GM12878 (cell line): ENCODE measurements around the gene HLA-DQB1. TPM values are rescaled to one million over a fixed set of nuclear protein-coding genes. Genes with fewer than 3 reads are reported as not detected.

Experiments used
- ASH2L ChIP-seq: fragments of 300-600, 200-600 bp; sonication (generic); IDR thresholded peaks from 2 replicates; pipeline ENCODE4 v1.6.1; 2017; ENCODE audit warnings: low read depth, mild to moderate bottlenecking, borderline replicate concordance
- ATF7 ChIP-seq: fragments of 450-650 bp; IDR thresholded peaks from 2 replicates; pipeline ENCODE4 v1.6.1; 2016; ENCODE audit warnings: low read depth, mild to moderate bottlenecking
- BMI1 ChIP-seq: fragments of 450-650 bp; IDR thresholded peaks from 2 replicates; pipeline ENCODE4 v1.6.1; 2016; ENCODE audit warnings: mild to moderate bottlenecking, moderate library complexity, borderline replicate concordance
- CBX3 ChIP-seq: fragments of 200-600 bp; sonication (generic); IDR thresholded peaks from 2 replicates; pipeline ENCODE4 v1.6.1; 2016; ENCODE audit warnings: low read depth, borderline replicate concordance
- EGR1 ChIP-seq, 2 experiments: IDR thresholded peaks; 1 replicate in 1 of 2; 2 replicates in 1 of 2; pipeline ENCODE4 v1.6.1; 2011 to 2012; ENCODE audit warnings: low read depth in 2 of 2, low read length in 2 of 2, borderline replicate concordance in 1 of 2, mild to moderate bottlenecking in 1 of 2, moderate library complexity in 1 of 2
- ETV6 ChIP-seq, 2 experiments: fragments of 450-650 bp in 1 of 2; IDR thresholded peaks in 1 of 2; conservative IDR thresholded peaks in 1 of 2; 2 replicates each; pipeline ENCODE4 v1.6.1; 2014; ENCODE audit warnings: antibody characterized with exemption in 1 of 2, borderline replicate concordance in 1 of 2, low read depth in 1 of 2, mild to moderate bottlenecking in 1 of 2, moderate library complexity in 1 of 2
- EZH2 ChIP-seq: IDR thresholded peaks from 2 replicates; pipeline ENCODE4 v1.6.1; 2012; ENCODE audit warnings: low read depth, mild to moderate bottlenecking, control low read depth, inconsistent platforms, low read length, borderline replicate concordance; ENCODE audit not compliant: control insufficient read depth
- JUNB ChIP-seq: IDR thresholded peaks from 2 replicates; pipeline ENCODE4 v1.6.1; 2016; ENCODE audit warnings: antibody characterized with exemption, mild to moderate bottlenecking
- KDM1A ChIP-seq: fragments of 200-600 bp; sonication (generic); IDR thresholded peaks from 2 replicates; pipeline ENCODE4 v1.6.1; 2016; ENCODE audit warnings: borderline replicate concordance
- NR2F1 ChIP-seq: fragments of 450-650 bp; conservative IDR thresholded peaks from 2 replicates; pipeline ENCODE4 v1.6.1; 2017; ENCODE audit warnings: mild to moderate bottlenecking
- RFX5 ChIP-seq: IDR thresholded peaks from 2 replicates; pipeline ENCODE4 v1.6.1; 2011; ENCODE audit warnings: low read depth, low read length, improper control_type of control experiment
- SP1 ChIP-seq: IDR thresholded peaks from one replicate; pipeline ENCODE4 v1.6.1; 2011; ENCODE audit warnings: low read depth, low read length
- SREBF2 ChIP-seq: IDR thresholded peaks from 2 replicates; pipeline ENCODE4 v1.6.1; 2012; ENCODE audit warnings: mild to moderate bottlenecking, low read length
- SUPT20H ChIP-seq: IDR thresholded peaks from 2 replicates; pipeline ENCODE4 v1.6.1; 2011; ENCODE audit warnings: low read depth, mild to moderate bottlenecking, low read length, moderate library complexity, borderline replicate concordance; ENCODE audit not compliant: control insufficient read depth
- SUZ12 ChIP-seq: fragments of 200-600 bp; sonication (generic); IDR thresholded peaks from one replicate; pipeline ENCODE4 v1.6.1; 2018; ENCODE audit warnings: antibody characterized with exemption, mild to moderate bottlenecking; ENCODE audit not compliant: unreplicated experiment
- TCF12 ChIP-seq: IDR thresholded peaks from 2 replicates; pipeline ENCODE4 v1.6.1; 2011; ENCODE audit warnings: low read depth, mild to moderate bottlenecking, low read length
- TCF3 ChIP-seq: IDR thresholded peaks from 2 replicates; pipeline ENCODE4 v1.6.1; 2012; ENCODE audit warnings: low read depth, mild to moderate bottlenecking, low read length, borderline replicate concordance; ENCODE audit not compliant: insufficient read depth
- ZNF24 ChIP-seq: fragments of 450-650 bp; IDR thresholded peaks from 2 replicates; pipeline ENCODE4 v1.6.1; 2017; ENCODE audit warnings: antibody characterized with exemption, mild to moderate bottlenecking
- ZNF274 ChIP-seq: IDR thresholded peaks from one replicate; pipeline ENCODE4 v1.8.0; 2011; ENCODE audit not compliant: insufficient read length, insufficient read depth
- ZNF687 ChIP-seq: fragments of 450-650 bp; IDR thresholded peaks from 2 replicates; pipeline ENCODE4 v1.6.1; 2017; ENCODE audit warnings: mild to moderate bottlenecking, moderate library complexity
- ZZZ3 ChIP-seq: IDR thresholded peaks from 2 replicates; pipeline ENCODE4 v1.6.1; 2011; ENCODE audit warnings: low read depth; ENCODE audit not compliant: control insufficient read depth, insufficient read length
- polyA plus RNA-seq, 11 experiments: library from polyadenylated mRNA; depleted of rRNA in 4 of 11; unstranded in 6 of 11; stranded (reverse) in 5 of 11; fragments of >200 nt; fragmentation: Nextera tagmentation in 4 of 11; fragmentation: Illumina TruSeq in 1 of 11; extraction: Ambion mirVana in 4 of 11; extraction: Trizol in 1 of 11; gene quantifications; 1 replicate in 1 of 11; 2 replicates in 10 of 11; pipeline versions ENCODE4 v1.2.1 to v1.2.3, GENCODE V29; 2011 to 2016; ENCODE audit warnings: inconsistent platforms in 2 of 11, missing spikeins in 2 of 11, low read depth in 1 of 11
- total RNA-seq, 4 experiments: library from RNA; depleted of rRNA in 3 of 4; stranded (reverse); fragments of >200 nt in 3 of 4; fragmentation: Illumina TruSeq in 1 of 4; extraction: Trizol in 1 of 4; gene quantifications; 2 replicates each; pipeline versions ENCODE4 v1.2.1 to v1.2.3, GENCODE V29; 2013 to 2021
- TF ChIP-seq, protein P1 (sequence below): IDR thresholded peaks from 2 replicates; pipeline ENCODE4 v1.6.1; 2011; ENCODE audit warnings: mild to moderate bottlenecking, low read depth, low read length, moderate library complexity; ENCODE audit not compliant: insufficient replicate concordance
- TF ChIP-seq, protein P2 (sequence below): IDR thresholded peaks from 2 replicates; pipeline ENCODE4 v1.6.1; 2012; ENCODE audit warnings: low read depth, low read length, improper control_type of control experiment
- TF ChIP-seq, protein P3 (sequence below): fragments of 450-650 bp; IDR thresholded peaks from 2 replicates; pipeline ENCODE4 v1.6.1; 2017; ENCODE audit warnings: low read depth, mild to moderate bottlenecking, moderate library complexity

HLA-DQB1 gene
- total and polyA plus RNA-seq, 10 of the 15 experiments (the other 5 are each of a cell fraction or from before 2014, with no cell fraction given): 38.1 to 403 (median 91.4) TPM

- TF ChIP-seq SP1 (peak; percentile 44), TCF3 (peak; percentile 82), EZH2 (no peak), TCF12 (peak; percentile 89), EGR1 (IDR thresholded peaks at IDR 0.05; ENCODE audit: borderline replicate concordance in 1 of 2, low read depth in 2 of 2, low read length in 2 of 2) (no peak), ATF7 (peak; percentile 83), RFX5 (peak; percentile 99), ZNF687 (no peak), JUNB (peak; percentile 75), BMI1 (no peak; the same call in 1 of the 2 replicates), SUPT20H (no peak), ETV6 (conservative IDR thresholded peaks at IDR 0.05 in 1 of 2, IDR thresholded peaks at IDR 0.05 in 1 of 2; ENCODE audit: borderline replicate concordance in 1 of 2, low read depth in 1 of 2) (no peak), KDM1A (no peak), ASH2L (no peak), SUZ12 (no peak), NR2F1 (no peak), SREBF2 (no peak), CBX3 (no peak), ZNF24 (no peak; the same call in 1 of the 2 replicates), ZZZ3 (no peak), ZNF274 (no peak)
- TF ChIP-seq, protein P1, sequence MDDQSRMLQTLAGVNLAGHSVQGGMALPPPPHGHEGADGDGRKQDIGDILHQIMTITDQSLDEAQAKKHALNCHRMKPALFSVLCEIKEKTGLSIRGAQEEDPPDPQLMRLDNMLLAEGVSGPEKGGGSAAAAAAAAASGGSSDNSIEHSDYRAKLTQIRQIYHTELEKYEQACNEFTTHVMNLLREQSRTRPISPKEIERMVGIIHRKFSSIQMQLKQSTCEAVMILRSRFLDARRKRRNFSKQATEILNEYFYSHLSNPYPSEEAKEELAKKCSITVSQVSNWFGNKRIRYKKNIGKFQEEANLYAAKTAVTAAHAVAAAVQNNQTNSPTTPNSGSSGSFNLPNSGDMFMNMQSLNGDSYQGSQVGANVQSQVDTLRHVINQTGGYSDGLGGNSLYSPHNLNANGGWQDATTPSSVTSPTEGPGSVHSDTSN: no peak
- TF ChIP-seq, protein P2, sequence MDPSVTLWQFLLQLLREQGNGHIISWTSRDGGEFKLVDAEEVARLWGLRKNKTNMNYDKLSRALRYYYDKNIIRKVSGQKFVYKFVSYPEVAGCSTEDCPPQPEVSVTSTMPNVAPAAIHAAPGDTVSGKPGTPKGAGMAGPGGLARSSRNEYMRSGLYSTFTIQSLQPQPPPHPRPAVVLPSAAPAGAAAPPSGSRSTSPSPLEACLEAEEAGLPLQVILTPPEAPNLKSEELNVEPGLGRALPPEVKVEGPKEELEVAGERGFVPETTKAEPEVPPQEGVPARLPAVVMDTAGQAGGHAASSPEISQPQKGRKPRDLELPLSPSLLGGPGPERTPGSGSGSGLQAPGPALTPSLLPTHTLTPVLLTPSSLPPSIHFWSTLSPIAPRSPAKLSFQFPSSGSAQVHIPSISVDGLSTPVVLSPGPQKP: no peak
- TF ChIP-seq, protein P3, sequence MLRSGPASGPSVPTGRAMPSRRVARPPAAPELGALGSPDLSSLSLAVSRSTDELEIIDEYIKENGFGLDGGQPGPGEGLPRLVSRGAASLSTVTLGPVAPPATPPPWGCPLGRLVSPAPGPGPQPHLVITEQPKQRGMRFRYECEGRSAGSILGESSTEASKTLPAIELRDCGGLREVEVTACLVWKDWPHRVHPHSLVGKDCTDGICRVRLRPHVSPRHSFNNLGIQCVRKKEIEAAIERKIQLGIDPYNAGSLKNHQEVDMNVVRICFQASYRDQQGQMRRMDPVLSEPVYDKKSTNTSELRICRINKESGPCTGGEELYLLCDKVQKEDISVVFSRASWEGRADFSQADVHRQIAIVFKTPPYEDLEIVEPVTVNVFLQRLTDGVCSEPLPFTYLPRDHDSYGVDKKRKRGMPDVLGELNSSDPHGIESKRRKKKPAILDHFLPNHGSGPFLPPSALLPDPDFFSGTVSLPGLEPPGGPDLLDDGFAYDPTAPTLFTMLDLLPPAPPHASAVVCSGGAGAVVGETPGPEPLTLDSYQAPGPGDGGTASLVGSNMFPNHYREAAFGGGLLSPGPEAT: peak; percentile 94
These were observed 19.1 kb upstream of the HLA-DQB1 start (continued) for GRCh38 chr6:32685603-32686002.
